Measurements from ENCODE around the gene INSRR.

DNA sequence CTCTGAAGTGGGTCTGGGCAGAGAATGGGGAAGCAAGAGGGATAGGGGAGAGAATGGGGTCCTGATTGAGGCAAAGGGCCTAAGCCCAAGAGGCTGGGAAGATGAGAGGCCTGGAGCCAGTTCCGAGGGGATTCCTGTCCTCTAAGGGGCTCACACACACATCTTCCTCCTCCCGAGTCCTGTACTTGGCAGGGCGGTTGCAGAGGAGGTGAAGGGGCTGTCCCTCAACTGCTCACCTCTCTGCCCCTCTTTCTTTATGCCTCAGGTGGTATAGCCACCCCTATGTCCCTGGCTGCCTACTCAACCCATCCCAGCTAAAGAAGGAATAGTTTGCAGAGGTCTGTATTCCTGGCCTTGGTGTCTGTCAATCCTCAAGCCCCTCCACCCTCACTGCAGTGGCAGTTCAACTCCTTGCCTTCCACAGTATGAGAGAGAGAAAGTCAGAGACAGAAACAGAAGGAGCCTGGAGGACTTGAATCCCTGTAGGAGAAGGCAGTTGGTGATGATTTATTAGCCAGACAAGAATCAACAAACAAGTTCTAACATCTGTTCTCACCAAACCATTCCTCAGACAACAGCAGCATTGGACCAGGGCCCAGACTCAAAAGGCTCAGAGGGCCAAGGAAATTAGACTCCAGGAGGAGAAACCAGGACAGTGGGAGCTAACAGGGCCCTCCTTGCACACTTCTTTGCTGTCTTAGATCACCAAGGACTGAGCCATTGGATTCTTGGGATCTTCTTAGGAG lies 53.0 kb downstream of the INSRR start:
- TF ChIP-seq CTCF (IDR thresholded peaks at IDR 0.05) (no peak), POLR2AphosphoS5 (IDR thresholded peaks at IDR 0.05; ENCODE audit: low read depth, low read length) (no peak)
- TF ChIP-seq, protein P1, sequence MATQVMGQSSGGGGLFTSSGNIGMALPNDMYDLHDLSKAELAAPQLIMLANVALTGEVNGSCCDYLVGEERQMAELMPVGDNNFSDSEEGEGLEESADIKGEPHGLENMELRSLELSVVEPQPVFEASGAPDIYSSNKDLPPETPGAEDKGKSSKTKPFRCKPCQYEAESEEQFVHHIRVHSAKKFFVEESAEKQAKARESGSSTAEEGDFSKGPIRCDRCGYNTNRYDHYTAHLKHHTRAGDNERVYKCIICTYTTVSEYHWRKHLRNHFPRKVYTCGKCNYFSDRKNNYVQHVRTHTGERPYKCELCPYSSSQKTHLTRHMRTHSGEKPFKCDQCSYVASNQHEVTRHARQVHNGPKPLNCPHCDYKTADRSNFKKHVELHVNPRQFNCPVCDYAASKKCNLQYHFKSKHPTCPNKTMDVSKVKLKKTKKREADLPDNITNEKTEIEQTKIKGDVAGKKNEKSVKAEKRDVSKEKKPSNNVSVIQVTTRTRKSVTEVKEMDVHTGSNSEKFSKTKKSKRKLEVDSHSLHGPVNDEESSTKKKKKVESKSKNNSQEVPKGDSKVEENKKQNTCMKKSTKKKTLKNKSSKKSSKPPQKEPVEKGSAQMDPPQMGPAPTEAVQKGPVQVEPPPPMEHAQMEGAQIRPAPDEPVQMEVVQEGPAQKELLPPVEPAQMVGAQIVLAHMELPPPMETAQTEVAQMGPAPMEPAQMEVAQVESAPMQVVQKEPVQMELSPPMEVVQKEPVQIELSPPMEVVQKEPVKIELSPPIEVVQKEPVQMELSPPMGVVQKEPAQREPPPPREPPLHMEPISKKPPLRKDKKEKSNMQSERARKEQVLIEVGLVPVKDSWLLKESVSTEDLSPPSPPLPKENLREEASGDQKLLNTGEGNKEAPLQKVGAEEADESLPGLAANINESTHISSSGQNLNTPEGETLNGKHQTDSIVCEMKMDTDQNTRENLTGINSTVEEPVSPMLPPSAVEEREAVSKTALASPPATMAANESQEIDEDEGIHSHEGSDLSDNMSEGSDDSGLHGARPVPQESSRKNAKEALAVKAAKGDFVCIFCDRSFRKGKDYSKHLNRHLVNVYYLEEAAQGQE (IDR thresholded peaks at IDR 0.05; ENCODE audit: insufficient read depth in 1 of 2, low read depth in 2 of 2, low read length in 1 of 2), result no peak
